T-helper 17 cell (primary cell): ENCODE measurements around the gene RHBG. TPM values are rescaled to one million over a fixed set of nuclear protein-coding genes. Genes with fewer than 3 reads are reported as not detected.

Source experiments
- ATAC-seq: fragments of 150-1000 bp; cut with Tn5 transposase; 2 replicates; pipeline ENCODE4 v1.10.0; 2021; ENCODE audit warnings: mild to moderate bottlenecking, moderate library complexity
- DNase-seq, 3 donors: peaks; one replicate each; pipeline versions ENCODE4 v3.0.0 to v3.0.0-alpha.2; 2020 to 2021
- H3K9me3 ChIP-seq: one replicate; pipeline ENCODE4 v1.7.0; 2013; ENCODE audit warnings: low read length, mild to moderate bottlenecking; ENCODE audit not compliant: control insufficient read depth, poor library complexity, severe bottlenecking
- H3K27ac Mint-ChIP-seq: one replicate; pipeline ENCODE4 v1.8.0; 2022; ENCODE audit warnings: mild to moderate bottlenecking, moderate library complexity, mixed read lengths
- H3K27me3 Mint-ChIP-seq: one replicate; pipeline ENCODE4 v1.8.0; 2022; ENCODE audit warnings: mixed read lengths
- H3K36me3 Mint-ChIP-seq: one replicate; pipeline ENCODE4 v1.8.0; 2022; ENCODE audit warnings: low read depth, mixed read lengths
- H3K4me1 Mint-ChIP-seq: one replicate; pipeline ENCODE4 v1.8.0; 2022; ENCODE audit warnings: mild to moderate bottlenecking, mixed read lengths
- H3K4me3 Mint-ChIP-seq: one replicate; pipeline ENCODE4 v1.8.0; 2022; ENCODE audit warnings: mild to moderate bottlenecking, moderate library complexity, mixed read lengths
- total RNA-seq, 4 donors: library from RNA in 2 of 4; stranded (reverse) in 2 of 4; gene quantifications; one replicate each; pipeline ENCODE4 v1.2.3 and lab custom pipeline; 2022 to 2026

Gene RHBG
- total RNA-seq, 2 donors from 2014 or later: not detected

DNA sequence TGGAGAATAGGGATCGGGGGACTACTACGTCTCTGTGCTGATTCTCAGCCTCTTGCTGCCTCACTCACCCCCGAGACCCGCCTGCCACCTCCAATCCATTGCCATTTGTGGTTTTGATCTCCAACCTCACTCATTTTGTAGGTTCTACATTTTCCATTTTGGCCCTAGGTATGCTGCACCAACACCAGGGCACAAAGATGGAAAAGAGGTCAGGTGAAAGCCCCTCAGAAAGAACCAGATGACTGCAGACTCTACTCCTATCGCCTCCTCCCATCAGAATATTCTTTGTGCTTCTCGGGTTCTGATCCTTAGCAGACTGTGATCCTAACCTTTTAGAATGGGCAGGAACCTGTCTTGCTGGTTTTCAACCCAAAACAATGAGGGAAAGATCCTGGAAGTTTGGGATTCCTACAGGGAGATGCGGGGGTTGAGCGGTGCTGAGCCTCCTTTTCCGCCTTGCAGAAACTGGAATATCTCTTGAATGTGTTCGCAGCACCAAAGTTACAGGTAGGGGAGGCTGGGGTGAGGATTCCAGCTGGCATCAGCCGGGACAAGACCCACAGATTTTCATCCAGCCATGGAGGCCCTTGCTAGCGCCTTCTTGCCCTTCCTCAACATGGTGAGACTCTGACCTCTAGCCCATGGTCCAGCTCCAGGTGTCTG lies 53.1 kb downstream of the RHBG start:
- Mint-ChIP-seq H3K27ac (no peak overlapping the region), H3K4me1 (peaks cover 31% of the 10 kb centered on the region), H3K27me3 (peaks cover 88% of the 10 kb centered on the region), H3K36me3 (peaks cover 13% of the 10 kb centered on the region), H3K4me3 (peak overlapping the region; percentile 95)
- ATAC-seq: no peak
- no peak for DNase-seq
- no peaks in the 10 kb centered on the region for H3K9me3 ChIP-seq

DNA sequence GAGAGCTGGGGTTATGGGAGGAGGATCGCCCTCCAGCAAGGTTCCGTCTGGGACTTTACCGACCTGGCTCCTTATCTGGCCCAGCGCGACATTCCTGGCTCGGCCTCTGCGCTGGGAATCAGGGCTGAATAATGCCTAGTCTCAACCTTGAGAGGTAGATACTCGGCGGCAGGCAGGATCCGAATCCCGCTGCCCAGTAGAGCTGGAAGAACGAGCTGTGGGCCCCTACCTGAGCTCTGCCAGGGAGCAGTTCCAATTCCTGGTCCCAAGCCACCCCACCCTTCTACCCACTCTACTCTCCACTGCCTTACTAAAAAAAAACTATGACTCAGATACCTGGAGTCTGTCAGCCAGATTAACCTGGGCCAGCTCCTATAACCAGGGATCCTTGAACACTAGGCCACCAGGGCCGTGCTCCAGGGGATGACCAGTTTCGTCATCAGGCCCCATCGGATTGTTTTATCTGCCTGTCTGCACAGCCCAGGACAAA lies 53.6 kb downstream of the RHBG start:
- Mint-ChIP-seq H3K4me1 (peaks cover 29% of the 10 kb centered on the region), H3K4me3 (no peak overlapping the region), H3K27me3 (peaks cover 88% of the 10 kb centered on the region), H3K27ac (no peak overlapping the region), H3K36me3 (peaks cover 11% of the 10 kb centered on the region)
- DNase-seq (no peak), ATAC-seq (no peak)
- no peaks in the 10 kb centered on the region for H3K9me3 ChIP-seq

DNA sequence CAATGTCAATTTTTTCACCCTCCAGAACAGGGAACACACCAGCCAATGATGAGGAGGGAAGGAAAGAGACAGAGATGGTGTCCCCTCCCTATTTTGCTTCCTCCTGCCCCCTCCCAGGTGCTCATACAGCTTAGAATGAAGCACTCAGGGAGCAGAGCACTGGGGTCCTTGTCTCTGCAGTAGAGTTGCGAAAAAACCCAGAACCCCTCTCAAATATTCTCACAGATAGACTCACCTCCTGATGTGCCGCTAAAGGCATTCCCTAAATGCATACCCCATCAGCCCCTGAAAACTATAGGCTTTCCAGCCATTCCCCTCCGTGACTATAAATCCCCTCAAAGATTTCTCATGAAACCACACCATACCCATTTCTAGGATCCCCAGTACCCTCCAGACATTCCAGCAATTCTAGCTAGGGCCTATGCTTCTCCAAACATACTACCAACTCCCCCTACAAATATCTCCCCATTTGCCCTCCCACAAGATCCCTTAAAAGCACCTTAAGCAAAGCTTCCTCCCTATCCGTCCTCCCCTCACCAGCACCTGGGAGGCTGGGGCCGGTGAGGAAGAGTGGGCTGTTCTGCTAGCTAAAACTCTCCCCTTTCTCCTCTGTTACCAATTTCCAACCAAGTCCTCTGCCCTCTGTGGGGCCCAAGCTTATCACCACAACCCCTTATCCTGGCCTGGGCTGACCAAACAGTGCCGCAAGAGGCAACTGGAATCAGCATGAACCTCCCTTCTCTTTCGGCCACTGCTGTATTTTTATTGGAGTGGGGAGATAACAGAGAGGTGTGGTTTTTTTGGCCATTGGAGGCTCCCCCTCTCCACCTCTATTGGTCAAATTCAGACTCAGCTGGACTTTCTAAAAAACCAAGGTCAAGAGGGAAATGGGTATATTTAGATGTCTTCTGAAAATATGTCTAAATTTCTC lies 54.7 kb downstream of the RHBG start:
- peaks cover 9% of the 10 kb centered on the region for H3K36me3 Mint-ChIP-seq
- peaks cover 88% of the 10 kb centered on the region for H3K27me3 Mint-ChIP-seq
- no peak for DNase-seq
- no peak for ATAC-seq
- no peak overlapping the region for H3K27ac Mint-ChIP-seq
- H3K4me1 Mint-ChIP-seq: peaks cover 27% of the 10 kb centered on the region
- H3K4me3 Mint-ChIP-seq: peak overlapping the region; percentile 55
- H3K9me3 ChIP-seq: no peaks in the 10 kb centered on the region

GRCh38 chr1:156424806-156425432 lies 55.9 kb downstream of the RHBG start:
- Mint-ChIP-seq H3K27ac (no peak overlapping the region), H3K27me3 (peaks cover 88% of the 10 kb centered on the region), H3K36me3 (peaks cover 15% of the 10 kb centered on the region), H3K4me1 (peaks cover 27% of the 10 kb centered on the region), H3K4me3 (no peak overlapping the region)
- no peaks in the 10 kb centered on the region for H3K9me3 ChIP-seq
- ATAC-seq (no peak), DNase-seq (no peak)

GRCh38 chr1:156425943-156426342 lies 56.9 kb downstream of the RHBG start:
- peaks cover 21% of the 10 kb centered on the region for H3K4me1 Mint-ChIP-seq
- H3K36me3 Mint-ChIP-seq: peaks cover 11% of the 10 kb centered on the region
- H3K27me3 Mint-ChIP-seq: peaks cover 86% of the 10 kb centered on the region
- DNase-seq: no peak
- ATAC-seq: no peak
- no peaks in the 10 kb centered on the region for H3K9me3 ChIP-seq
- no peak overlapping the region for H3K27ac Mint-ChIP-seq
- no peak overlapping the region for H3K4me3 Mint-ChIP-seq

- Mint-ChIP-seq H3K4me1 (peaks cover 15% of the 10 kb centered on the region), H3K36me3 (peaks cover 12% of the 10 kb centered on the region), H3K27me3 (peaks cover 91% of the 10 kb centered on the region), H3K27ac (no peak overlapping the region), H3K4me3 (no peak overlapping the region)
- H3K9me3 ChIP-seq: no peaks in the 10 kb centered on the region
- no peak for ATAC-seq
- DNase-seq: no peak
Observed at GRCh38 chr1:156427957-156428356, 58.9 kb downstream of the RHBG start.

- H3K27me3 Mint-ChIP-seq: peaks cover 91% of the 10 kb centered on the region
- H3K27ac Mint-ChIP-seq: no peak overlapping the region
- H3K4me1 Mint-ChIP-seq: peaks cover 21% of the 10 kb centered on the region
- H3K4me3 Mint-ChIP-seq: no peak overlapping the region
- peaks cover 13% of the 10 kb centered on the region for H3K36me3 Mint-ChIP-seq
- ATAC-seq (no peak), DNase-seq (no peak)
- no peaks in the 10 kb centered on the region for H3K9me3 ChIP-seq
Observed at GRCh38 chr1:156428746-156429288, 59.8 kb downstream of the RHBG start.

GRCh38 chr1:156429313-156430060 lies 60.5 kb downstream of the RHBG start:
- no peak for ATAC-seq
- H3K36me3 Mint-ChIP-seq: peaks cover 13% of the 10 kb centered on the region
- peaks cover 91% of the 10 kb centered on the region for H3K27me3 Mint-ChIP-seq
- H3K9me3 ChIP-seq: no peaks in the 10 kb centered on the region
- H3K4me3 Mint-ChIP-seq: no peak overlapping the region
- H3K4me1 Mint-ChIP-seq: peaks cover 20% of the 10 kb centered on the region
- H3K27ac Mint-ChIP-seq: no peak overlapping the region
- DNase-seq: no peak

DNA sequence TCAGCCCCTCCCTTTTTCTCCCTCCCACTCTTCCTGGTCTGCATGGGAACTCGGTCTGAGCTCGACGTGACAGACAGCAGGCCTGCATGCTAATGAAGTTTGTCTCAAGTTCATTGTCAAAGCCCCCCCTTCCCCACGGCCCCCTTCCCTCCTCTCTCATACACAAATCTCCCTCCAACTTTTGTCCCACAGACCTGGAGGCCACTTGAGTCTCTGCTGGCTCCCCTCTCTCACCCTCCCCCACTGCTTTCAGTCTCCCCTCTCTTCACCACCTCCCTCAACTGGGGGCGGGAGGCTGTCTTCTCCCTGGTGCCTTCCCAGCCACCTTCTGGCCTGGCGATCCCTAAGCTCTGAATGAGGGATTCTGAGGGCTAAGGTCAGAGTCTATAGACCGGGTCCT lies 61.3 kb downstream of the RHBG start:
- Mint-ChIP-seq H3K4me1 (peaks cover 24% of the 10 kb centered on the region), H3K27ac (no peak overlapping the region), H3K4me3 (no peak overlapping the region), H3K27me3 (peaks cover 91% of the 10 kb centered on the region), H3K36me3 (peaks cover 16% of the 10 kb centered on the region)
- H3K9me3 ChIP-seq: no peaks in the 10 kb centered on the region
- ATAC-seq: no peak
- no peak for DNase-seq

DNA sequence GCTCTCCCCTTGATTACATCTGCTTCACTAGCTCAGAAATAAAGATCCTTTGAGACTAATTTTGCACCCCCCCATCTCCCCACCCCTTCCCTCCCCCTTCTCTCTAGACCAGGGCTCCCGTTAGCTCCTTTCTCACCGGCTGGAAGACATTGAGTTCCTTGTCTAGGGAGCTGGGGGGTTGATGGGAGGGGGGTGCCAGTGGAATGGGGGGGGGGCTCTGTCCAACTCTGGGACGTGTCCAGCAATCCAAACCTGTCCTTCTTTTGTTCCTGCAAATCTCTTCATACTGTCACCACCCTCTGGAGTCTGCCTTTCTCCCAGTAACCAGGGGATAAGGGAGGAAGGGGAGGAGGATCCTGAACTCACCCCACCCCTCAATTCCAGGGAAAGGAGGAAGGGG lies 61.9 kb downstream of the RHBG start:
- peaks cover 96% of the 10 kb centered on the region for H3K27me3 Mint-ChIP-seq
- H3K4me1 Mint-ChIP-seq: peaks cover 27% of the 10 kb centered on the region
- no peak for DNase-seq
- H3K27ac Mint-ChIP-seq: no peak overlapping the region
- no peak overlapping the region for H3K4me3 Mint-ChIP-seq
- peaks cover 19% of the 10 kb centered on the region for H3K36me3 Mint-ChIP-seq
- ATAC-seq: no peak
- no peaks in the 10 kb centered on the region for H3K9me3 ChIP-seq

GRCh38 chr1:156431366-156431765 lies 62.4 kb downstream of the RHBG start:
- peaks cover 27% of the 10 kb centered on the region for H3K4me1 Mint-ChIP-seq
- H3K27ac Mint-ChIP-seq: no peak overlapping the region
- no peaks in the 10 kb centered on the region for H3K9me3 ChIP-seq
- no peak for DNase-seq
- H3K4me3 Mint-ChIP-seq: no peak overlapping the region
- ATAC-seq: no peak
- H3K27me3 Mint-ChIP-seq: peaks cover 93% of the 10 kb centered on the region
- peaks cover 16% of the 10 kb centered on the region for H3K36me3 Mint-ChIP-seq

GRCh38 chr1:156431769-156432668 lies 63.0 kb downstream of the RHBG start:
- H3K36me3 Mint-ChIP-seq: peaks cover 14% of the 10 kb centered on the region
- peaks cover 93% of the 10 kb centered on the region for H3K27me3 Mint-ChIP-seq
- no peaks in the 10 kb centered on the region for H3K9me3 ChIP-seq
- peaks cover 30% of the 10 kb centered on the region for H3K4me1 Mint-ChIP-seq
- H3K27ac Mint-ChIP-seq: peak overlapping the region; percentile 39
- H3K4me3 Mint-ChIP-seq: no peak overlapping the region
- DNase-seq (no peak), ATAC-seq (no peak)
